OCI-M2 (cell line): ENCODE measurements around the gene RFX8.
"Not testable (repeated sequence)": the region's sequence is repeated elsewhere in the genome, so short reads cannot be mapped to it uniquely, and the experiment has no call there.

Experiments used
- DNase-seq: peaks from one replicate; lab custom pipeline; 2025; ENCODE audit not compliant: unreplicated experiment; lab: John Stamatoyannopoulos, UW

RFX8 gene

GRCh38 chr2:101486994-101487393 is 12.1 kb upstream of the RFX8 start:
- no peak for DNase-seq

GRCh38 chr2:101486258-101486701 is 11.4 kb upstream of the RFX8 start:
- no peak for DNase-seq

GRCh38 chr2:101485856-101486255 is 10.9 kb upstream of the RFX8 start:
- DNase-seq = no peak

- DNase-seq = no peak
Measured at GRCh38 chr2:101480764-101481163, 5.9 kb upstream of the RFX8 start.

GRCh38 chr2:101479810-101480209 is 4.9 kb upstream of the RFX8 start:
- DNase-seq = no peak

- DNase-seq = no peak
Measured at GRCh38 chr2:101479328-101479727, 4.4 kb upstream of the RFX8 start.

GRCh38 chr2:101478181-101479001 is 3.5 kb upstream of the RFX8 start:
- DNase-seq = no peak

GRCh38 chr2:101477556-101477955 is 2.6 kb upstream of the RFX8 start:
- no peak for DNase-seq

GRCh38 chr2:101476605-101477208 is 1.8 kb upstream of the RFX8 start:
- DNase-seq = no peak

- DNase-seq = no peak
Measured at GRCh38 chr2:101473911-101474701, 806 bp downstream of the RFX8 start.

GRCh38 chr2:101473591-101473910 is 1.4 kb downstream of the RFX8 start:
- no peak for DNase-seq

- DNase-seq = no peak
Measured at GRCh38 chr2:101469863-101470262, 5.0 kb downstream of the RFX8 start.

GRCh38 chr2:101467306-101467705 is 7.6 kb downstream of the RFX8 start:
- no peak for DNase-seq

- DNase-seq = no peak
Measured at GRCh38 chr2:101466426-101466825, 8.5 kb downstream of the RFX8 start.

GRCh38 chr2:101464841-101465240 is 10.1 kb downstream of the RFX8 start:
- DNase-seq = no peak

GRCh38 chr2:101463911-101464641 is 10.8 kb downstream of the RFX8 start:
- no peak for DNase-seq

GRCh38 chr2:101463421-101463820 is 11.5 kb downstream of the RFX8 start:
- DNase-seq = no peak

GRCh38 chr2:101461381-101461780 is 13.5 kb downstream of the RFX8 start:
- no peak for DNase-seq

- not testable (repeated sequence) for DNase-seq
Measured at GRCh38 chr2:101454408-101454807, 20.5 kb downstream of the RFX8 start.

- DNase-seq = no peak
Measured at GRCh38 chr2:101450965-101451364, 23.9 kb downstream of the RFX8 start.

GRCh38 chr2:101446869-101447268 is 28.0 kb downstream of the RFX8 start:
- no peak for DNase-seq
